Epithelial cell of prostate (primary cell): ENCODE data around the gene NXN.
"Not testable (repeated sequence)": the region's sequence is repeated elsewhere in the genome, so short reads cannot be mapped to it uniquely, and the experiment has no call there.

ENCODE experiments used
- DNase-seq: peaks from one replicate; pipeline ENCODE4 v3.0.0-alpha.2; 2011; ENCODE audit warnings: low read depth, low spot score
- H3K27ac ChIP-seq: fragments of 450-650 bp; 2 replicates; pipeline ENCODE4 v1.5.1; 2017; ENCODE audit warnings: mild to moderate bottlenecking

NXN gene

GRCh38 chr17:811051-811784 is 168.4 kb downstream of the NXN start:
- DNase-seq = no peak

GRCh38 chr17:807523-808294 is 171.9 kb downstream of the NXN start:
- H3K27ac ChIP-seq = no peak overlapping the region
- no peak for DNase-seq

More at GRCh38 chr17:811051-811784, 168.4 kb downstream of the NXN start:
- no peak overlapping the region for H3K27ac ChIP-seq

GRCh38 chr17:806781-807522 is 172.6 kb downstream of the NXN start:
- DNase-seq = no peak
- no peak overlapping the region for H3K27ac ChIP-seq

GRCh38 chr17:806346-806745 is 173.2 kb downstream of the NXN start:
- no peak overlapping the region for H3K27ac ChIP-seq
- no peak for DNase-seq

- not testable (repeated sequence) for H3K27ac ChIP-seq, DNase-seq
Observed at GRCh38 chr17:805886-806285, 173.7 kb downstream of the NXN start.

GRCh38 chr17:804541-805435 is 174.8 kb downstream of the NXN start:
- no peak for DNase-seq
- no peak overlapping the region for H3K27ac ChIP-seq

GRCh38 chr17:802901-803881 is 176.4 kb downstream of the NXN start:
- no peak overlapping the region for H3K27ac ChIP-seq
- no peak for DNase-seq

- no peak for DNase-seq
- H3K27ac ChIP-seq = no peak overlapping the region
Observed at GRCh38 chr17:802481-802880, 177.1 kb downstream of the NXN start.

- no peak overlapping the region for H3K27ac ChIP-seq
- DNase-seq = no peak
Observed at GRCh38 chr17:801660-802059, 177.9 kb downstream of the NXN start.

- no peak overlapping the region for H3K27ac ChIP-seq
- DNase-seq = no peak
Observed at GRCh38 chr17:800446-801242, 178.9 kb downstream of the NXN start.

- no peak for DNase-seq
- H3K27ac ChIP-seq = no peak overlapping the region
Observed at GRCh38 chr17:799261-799660, 180.3 kb downstream of the NXN start.

GRCh38 chr17:798246-798645 is 181.3 kb downstream of the NXN start:
- DNase-seq = no peak
- H3K27ac ChIP-seq = no peak overlapping the region

GRCh38 chr17:797236-797840 is 182.2 kb downstream of the NXN start:
- DNase-seq = no peak
- no peak overlapping the region for H3K27ac ChIP-seq

GRCh38 chr17:796609-797008 is 183.0 kb downstream of the NXN start:
- DNase-seq = no peak
- no peak overlapping the region for H3K27ac ChIP-seq

GRCh38 chr17:795721-796120 is 183.9 kb downstream of the NXN start:
- H3K27ac ChIP-seq = no peak overlapping the region
- DNase-seq = no peak

GRCh38 chr17:795276-795675 is 184.3 kb downstream of the NXN start:
- no peak overlapping the region for H3K27ac ChIP-seq
- DNase-seq = no peak

GRCh38 chr17:794876-795275 is 184.7 kb downstream of the NXN start:
- H3K27ac ChIP-seq = no peak overlapping the region
- no peak for DNase-seq

GRCh38 chr17:792277-792676 is 187.3 kb downstream of the NXN start:
- DNase-seq = no peak
- H3K27ac ChIP-seq = peak overlapping the region; percentile 37
